ENCODE measurements around the gene OLFML2A.

GRCh38 chr9:124752967-124753366 lies 24.0 kb upstream of the OLFML2A start:
- TF ChIP-seq CTCF (conservative IDR thresholded peaks at IDR 0.05; ENCODE audit: low read length) = no peak
- no peak for TF ChIP-seq EZH2phosphoT487 (IDR thresholded peaks at IDR 0.05; ENCODE audit: borderline replicate concordance)
